Measurements from ENCODE around the gene HMCN2.
A peak's percentile ranks its signal among the peaks of the same experiment; 100 is the strongest.
"Not testable (repeated sequence)": the region's sequence is repeated elsewhere in the genome, so short reads cannot be mapped to it uniquely, and the experiment has no call there.

The HMCN2 gene

GRCh38 chr9:130333712-130334062 lies 68.1 kb downstream of the HMCN2 start:
- no peak for DNase-seq

- DNase-seq: no peak
These were observed 69.4 kb downstream of the HMCN2 start for GRCh38 chr9:130334915-130335314.

- DNase-seq: no peak
These were observed 70.6 kb downstream of the HMCN2 start for GRCh38 chr9:130336027-130336610.

GRCh38 chr9:130336885-130337284 lies 71.3 kb downstream of the HMCN2 start:
- no peak for DNase-seq

GRCh38 chr9:130337318-130337717 lies 71.8 kb downstream of the HMCN2 start:
- DNase-seq: no peak

GRCh38 chr9:130337784-130338380 lies 72.3 kb downstream of the HMCN2 start:
- no peak for DNase-seq

GRCh38 chr9:130338891-130339290 lies 73.3 kb downstream of the HMCN2 start:
- DNase-seq: not testable (repeated sequence)

GRCh38 chr9:130339306-130339705 lies 73.7 kb downstream of the HMCN2 start:
- no peak for DNase-seq

GRCh38 chr9:130340011-130340410 lies 74.5 kb downstream of the HMCN2 start:
- DNase-seq: no peak

- not testable (repeated sequence) for DNase-seq
These were observed 75.0 kb downstream of the HMCN2 start for GRCh38 chr9:130340557-130340956.

GRCh38 chr9:130341128-130341527 lies 75.6 kb downstream of the HMCN2 start:
- no peak for DNase-seq

GRCh38 chr9:130341839-130342713 lies 76.5 kb downstream of the HMCN2 start:
- DNase-seq: no peak

- no peak for DNase-seq
These were observed 77.1 kb downstream of the HMCN2 start for GRCh38 chr9:130342714-130343085.

- peak; percentile 32 for DNase-seq
These were observed 77.9 kb downstream of the HMCN2 start for GRCh38 chr9:130343445-130343918.

GRCh38 chr9:130344366-130344765 lies 78.8 kb downstream of the HMCN2 start:
- DNase-seq: no peak

- no peak for DNase-seq
These were observed 79.7 kb downstream of the HMCN2 start for GRCh38 chr9:130345009-130345896.

- DNase-seq: no peak
These were observed 80.4 kb downstream of the HMCN2 start for GRCh38 chr9:130345897-130346385.

GRCh38 chr9:130346431-130346830 lies 80.9 kb downstream of the HMCN2 start:
- DNase-seq: no peak

GRCh38 chr9:130347036-130347435 lies 81.5 kb downstream of the HMCN2 start:
- no peak for DNase-seq

GRCh38 chr9:130347931-130348330 lies 82.4 kb downstream of the HMCN2 start:
- DNase-seq: no peak

GRCh38 chr9:130348341-130348740 lies 82.8 kb downstream of the HMCN2 start:
- no peak for DNase-seq

GRCh38 chr9:130348881-130349280 lies 83.3 kb downstream of the HMCN2 start:
- no peak for DNase-seq

- no peak for DNase-seq
These were observed 83.8 kb downstream of the HMCN2 start for GRCh38 chr9:130349398-130349797.
